ENCODE data around the gene RABGAP1L.

RABGAP1L gene

GRCh38 chr1:174902531-174903099 lies 743.3 kb downstream of the RABGAP1L start:
- H2AFZ ChIP-seq (ENCODE audit: low read depth, low read length) = no peak overlapping the region
- no peak overlapping the region for H3K4me3 ChIP-seq (ENCODE audit: low read length)
- no peaks in the 10 kb centered on the region for H3K9me3 ChIP-seq (ENCODE audit: low read length)
- no peaks in the 10 kb centered on the region for H3K27me3 ChIP-seq (ENCODE audit: insufficient read depth, low read length)
- H3K4me1 ChIP-seq (ENCODE audit: insufficient read depth, low read length) = no peaks in the 10 kb centered on the region
- no peaks in the 10 kb centered on the region for H3K36me3 ChIP-seq (ENCODE audit: insufficient read depth, low read length)

GRCh38 chr1:174911606-174912005 lies 752.3 kb downstream of the RABGAP1L start:
- no peaks in the 10 kb centered on the region for H3K36me3 ChIP-seq (ENCODE audit: insufficient read depth, low read length)
- no peaks in the 10 kb centered on the region for H3K27me3 ChIP-seq (ENCODE audit: insufficient read depth, low read length)
- H3K4me3 ChIP-seq (ENCODE audit: low read length) = no peak overlapping the region
- no peaks in the 10 kb centered on the region for H3K9me3 ChIP-seq (ENCODE audit: low read length)
- no peaks in the 10 kb centered on the region for H3K4me1 ChIP-seq (ENCODE audit: insufficient read depth, low read length)
- no peak overlapping the region for H2AFZ ChIP-seq (ENCODE audit: low read depth, low read length)

GRCh38 chr1:174912264-174912663 lies 752.9 kb downstream of the RABGAP1L start:
- no peaks in the 10 kb centered on the region for H3K4me1 ChIP-seq (ENCODE audit: insufficient read depth, low read length)
- H2AFZ ChIP-seq (ENCODE audit: low read depth, low read length) = no peak overlapping the region
- no peak overlapping the region for H3K4me3 ChIP-seq (ENCODE audit: low read length)
- H3K9me3 ChIP-seq (ENCODE audit: low read length) = no peaks in the 10 kb centered on the region
- H3K36me3 ChIP-seq (ENCODE audit: insufficient read depth, low read length) = no peaks in the 10 kb centered on the region
- H3K27me3 ChIP-seq (ENCODE audit: insufficient read depth, low read length) = no peaks in the 10 kb centered on the region

- Histone ChIP-seq H3K4me3 (ENCODE audit: low read length) (no peak overlapping the region), H3K36me3 (ENCODE audit: insufficient read depth, low read length) (no peaks in the 10 kb centered on the region), H2AFZ (ENCODE audit: low read depth, low read length) (no peak overlapping the region), H3K9me3 (ENCODE audit: low read length) (no peaks in the 10 kb centered on the region), H3K27me3 (ENCODE audit: insufficient read depth, low read length) (no peaks in the 10 kb centered on the region), H3K4me1 (ENCODE audit: insufficient read depth, low read length) (no peaks in the 10 kb centered on the region)
Measured at GRCh38 chr1:174913225-174913903, 754.0 kb downstream of the RABGAP1L start.

GRCh38 chr1:174914991-174915390 lies 755.7 kb downstream of the RABGAP1L start:
- no peaks in the 10 kb centered on the region for H3K27me3 ChIP-seq (ENCODE audit: insufficient read depth, low read length)
- H2AFZ ChIP-seq (ENCODE audit: low read depth, low read length) = no peak overlapping the region
- H3K36me3 ChIP-seq (ENCODE audit: insufficient read depth, low read length) = no peaks in the 10 kb centered on the region
- H3K4me3 ChIP-seq (ENCODE audit: low read length) = no peak overlapping the region
- no peaks in the 10 kb centered on the region for H3K4me1 ChIP-seq (ENCODE audit: insufficient read depth, low read length)
- H3K9me3 ChIP-seq (ENCODE audit: low read length) = no peaks in the 10 kb centered on the region

- no peaks in the 10 kb centered on the region for H3K27me3 ChIP-seq (ENCODE audit: insufficient read depth, low read length)
- H3K9me3 ChIP-seq (ENCODE audit: low read length) = no peaks in the 10 kb centered on the region
- H3K36me3 ChIP-seq (ENCODE audit: insufficient read depth, low read length) = no peaks in the 10 kb centered on the region
- no peaks in the 10 kb centered on the region for H3K4me1 ChIP-seq (ENCODE audit: insufficient read depth, low read length)
- no peak overlapping the region for H3K4me3 ChIP-seq (ENCODE audit: low read length)
- no peak overlapping the region for H2AFZ ChIP-seq (ENCODE audit: low read depth, low read length)
Measured at GRCh38 chr1:174916846-174917245, 757.5 kb downstream of the RABGAP1L start.

GRCh38 chr1:174920093-174920492 lies 760.8 kb downstream of the RABGAP1L start:
- H3K36me3 ChIP-seq (ENCODE audit: insufficient read depth, low read length) = no peaks in the 10 kb centered on the region
- H3K9me3 ChIP-seq (ENCODE audit: low read length) = no peaks in the 10 kb centered on the region
- H3K4me3 ChIP-seq (ENCODE audit: low read length) = no peak overlapping the region
- no peaks in the 10 kb centered on the region for H3K4me1 ChIP-seq (ENCODE audit: insufficient read depth, low read length)
- H3K27me3 ChIP-seq (ENCODE audit: insufficient read depth, low read length) = no peaks in the 10 kb centered on the region
- no peak overlapping the region for H2AFZ ChIP-seq (ENCODE audit: low read depth, low read length)

GRCh38 chr1:174922121-174922520 lies 762.8 kb downstream of the RABGAP1L start:
- no peaks in the 10 kb centered on the region for H3K4me1 ChIP-seq (ENCODE audit: insufficient read depth, low read length)
- H3K9me3 ChIP-seq (ENCODE audit: low read length) = no peaks in the 10 kb centered on the region
- no peaks in the 10 kb centered on the region for H3K27me3 ChIP-seq (ENCODE audit: insufficient read depth, low read length)
- H2AFZ ChIP-seq (ENCODE audit: low read depth, low read length) = no peak overlapping the region
- H3K36me3 ChIP-seq (ENCODE audit: insufficient read depth, low read length) = no peaks in the 10 kb centered on the region
- H3K4me3 ChIP-seq (ENCODE audit: low read length) = no peak overlapping the region

GRCh38 chr1:174923820-174924219 lies 764.5 kb downstream of the RABGAP1L start:
- Histone ChIP-seq H3K4me1 (ENCODE audit: insufficient read depth, low read length) (peaks cover 7% of the 10 kb centered on the region), H2AFZ (ENCODE audit: low read depth, low read length) (no peak overlapping the region), H3K9me3 (ENCODE audit: low read length) (no peaks in the 10 kb centered on the region), H3K36me3 (ENCODE audit: insufficient read depth, low read length) (no peaks in the 10 kb centered on the region), H3K27me3 (ENCODE audit: insufficient read depth, low read length) (no peaks in the 10 kb centered on the region), H3K4me3 (ENCODE audit: low read length) (no peak overlapping the region)

GRCh38 chr1:174928541-174928940 lies 769.2 kb downstream of the RABGAP1L start:
- no peaks in the 10 kb centered on the region for H3K36me3 ChIP-seq (ENCODE audit: insufficient read depth, low read length)
- no peaks in the 10 kb centered on the region for H3K27me3 ChIP-seq (ENCODE audit: insufficient read depth, low read length)
- no peak overlapping the region for H3K4me3 ChIP-seq (ENCODE audit: low read length)
- no peak overlapping the region for H2AFZ ChIP-seq (ENCODE audit: low read depth, low read length)
- H3K9me3 ChIP-seq (ENCODE audit: low read length) = no peaks in the 10 kb centered on the region
- H3K4me1 ChIP-seq (ENCODE audit: insufficient read depth, low read length) = peaks cover 17% of the 10 kb centered on the region

- no peaks in the 10 kb centered on the region for H3K36me3 ChIP-seq (ENCODE audit: insufficient read depth, low read length)
- no peak overlapping the region for H3K4me3 ChIP-seq (ENCODE audit: low read length)
- H3K9me3 ChIP-seq (ENCODE audit: low read length) = no peaks in the 10 kb centered on the region
- H3K4me1 ChIP-seq (ENCODE audit: insufficient read depth, low read length) = peaks cover 17% of the 10 kb centered on the region
- no peak overlapping the region for H2AFZ ChIP-seq (ENCODE audit: low read depth, low read length)
- H3K27me3 ChIP-seq (ENCODE audit: insufficient read depth, low read length) = no peaks in the 10 kb centered on the region
Measured at GRCh38 chr1:174931214-174931613, 771.9 kb downstream of the RABGAP1L start.

GRCh38 chr1:174932587-174932986 lies 773.3 kb downstream of the RABGAP1L start:
- no peaks in the 10 kb centered on the region for H3K36me3 ChIP-seq (ENCODE audit: insufficient read depth, low read length)
- no peaks in the 10 kb centered on the region for H3K9me3 ChIP-seq (ENCODE audit: low read length)
- H2AFZ ChIP-seq (ENCODE audit: low read depth, low read length) = no peak overlapping the region

GRCh38 chr1:174935961-174936727 lies 776.8 kb downstream of the RABGAP1L start:
- Histone ChIP-seq H3K9me3 (ENCODE audit: low read length) (no peaks in the 10 kb centered on the region), H2AFZ (ENCODE audit: low read depth, low read length) (no peak overlapping the region), H3K36me3 (ENCODE audit: insufficient read depth, low read length) (no peaks in the 10 kb centered on the region), H3K4me3 (ENCODE audit: low read length) (no peak overlapping the region), H3K4me1 (ENCODE audit: insufficient read depth, low read length) (peaks cover 7% of the 10 kb centered on the region), H3K27me3 (ENCODE audit: insufficient read depth, low read length) (no peaks in the 10 kb centered on the region)

More at GRCh38 chr1:174932587-174932986, 773.3 kb downstream of the RABGAP1L start:
- peaks cover 17% of the 10 kb centered on the region for H3K4me1 ChIP-seq (ENCODE audit: insufficient read depth, low read length)
- no peaks in the 10 kb centered on the region for H3K27me3 ChIP-seq (ENCODE audit: insufficient read depth, low read length)
- H3K4me3 ChIP-seq (ENCODE audit: low read length) = no peak overlapping the region

Data from neuron (in vitro differentiated cells).